Stimulated activated CD8-positive, alpha-beta memory T cell treated with anti-CD3 and anti-CD28 coated beads, Interleukin-15, amount 100 ng/mL, for 4 hours (primary cell): ENCODE measurements around the gene JPH4.
"Not testable (repeated sequence)": the region's sequence is repeated elsewhere in the genome, so short reads cannot be mapped to it uniquely, and the experiment has no call there.

ENCODE experiments used
- DNase-seq, 2 donors: peaks; one replicate each; pipeline ENCODE4 v3.0.0-alpha.2; 2020; ENCODE audit warnings: low read depth in 2 of 2

The JPH4 gene

DNA sequence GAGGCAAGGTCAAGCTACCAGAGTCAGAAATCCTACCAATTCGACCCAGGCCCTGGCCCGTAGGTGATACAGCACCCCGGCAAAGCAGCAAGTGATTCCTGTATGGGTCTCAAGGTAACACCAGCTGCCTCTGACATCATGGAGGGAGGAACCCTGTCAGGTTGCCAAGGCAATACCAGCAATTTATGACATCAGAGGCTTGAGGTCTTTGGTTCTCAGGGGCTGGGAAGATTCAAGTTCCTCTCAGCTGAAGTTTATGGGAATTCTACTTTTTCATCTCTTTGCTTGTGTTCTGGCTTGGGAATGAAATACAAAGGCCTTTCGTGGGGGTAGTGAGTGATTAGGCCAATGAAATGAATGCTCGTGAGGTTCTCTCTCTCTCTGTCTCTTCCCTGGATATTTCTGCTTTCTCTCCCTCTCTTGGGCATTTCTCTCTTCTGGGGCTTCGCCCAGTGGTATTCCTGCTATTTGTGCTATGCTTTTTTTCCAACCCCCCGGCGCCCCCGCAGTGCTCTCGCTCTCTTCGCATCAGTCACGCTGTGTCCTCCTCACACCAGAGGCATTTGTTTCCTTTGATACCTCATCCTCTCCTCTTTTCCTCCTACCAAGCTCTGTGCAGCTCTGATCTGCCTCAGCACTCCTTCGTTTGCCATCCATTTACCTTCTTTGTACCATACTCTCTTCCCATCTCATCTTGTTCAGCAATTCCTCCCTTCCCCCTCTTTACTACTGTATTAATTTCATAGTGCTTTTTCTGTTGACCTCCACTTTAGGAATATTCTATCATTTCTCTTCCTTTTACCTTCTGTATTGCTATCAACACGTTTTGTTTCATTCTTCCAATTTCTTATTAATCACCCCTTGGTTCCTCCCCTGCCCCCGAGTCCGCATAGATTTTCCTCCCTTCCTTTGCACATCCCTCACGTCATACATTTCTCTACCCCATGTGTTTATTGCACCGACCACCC lies 30.0 kb downstream of the JPH4 start:
- no peak for DNase-seq

DNA sequence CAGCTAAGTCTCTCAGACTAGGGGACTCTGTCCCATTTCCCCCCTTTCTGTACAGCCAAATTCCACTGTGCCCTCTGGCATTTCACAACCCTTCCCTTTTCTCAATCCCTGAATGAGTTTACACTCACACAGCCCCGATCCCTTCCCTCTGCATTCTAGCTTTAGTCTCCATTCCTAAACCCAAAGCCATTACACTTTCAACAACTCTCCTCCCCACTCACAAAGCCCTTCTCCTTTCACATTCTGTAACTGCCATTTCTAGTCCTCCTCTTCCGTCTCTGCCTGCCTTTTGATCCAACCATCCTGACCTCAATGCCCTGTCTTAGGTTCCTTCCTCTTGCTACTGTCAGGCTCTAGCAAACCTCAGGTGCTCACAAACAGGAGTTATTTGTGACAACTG lies 30.7 kb downstream of the JPH4 start:
- DNase-seq = no peak

DNA sequence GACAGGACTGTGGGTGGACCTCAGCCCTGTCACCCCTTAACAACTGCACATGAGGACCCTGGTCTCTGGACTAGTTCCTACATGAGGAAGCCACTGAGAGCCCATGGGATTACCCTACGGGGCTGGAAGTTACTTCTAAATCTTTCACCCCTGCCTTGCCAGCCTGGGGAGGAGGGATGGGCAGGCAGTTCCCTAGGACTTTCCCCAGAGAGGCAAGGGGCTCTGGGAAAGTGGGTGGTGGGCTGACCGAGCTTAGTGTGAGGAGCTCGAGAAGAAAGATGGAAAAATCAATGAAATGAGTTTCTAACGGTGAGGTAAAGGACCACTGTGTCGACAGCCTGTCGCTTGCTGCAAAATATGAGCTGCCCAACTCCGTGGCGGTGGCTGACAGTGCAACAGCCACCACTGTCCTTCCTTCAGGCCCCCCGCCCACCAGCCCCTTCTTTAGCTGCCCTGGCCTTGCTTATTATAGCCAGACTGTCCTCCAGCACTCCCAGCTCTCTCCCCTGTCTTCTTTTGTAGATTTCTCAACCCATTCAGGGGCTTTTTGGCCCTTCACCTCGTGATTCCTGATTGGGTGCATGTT lies 32.0 kb downstream of the JPH4 start:
- DNase-seq = no peak

- DNase-seq = no peak
Measured at GRCh38 chr14:23545740-23546365, 32.7 kb downstream of the JPH4 start.

- DNase-seq = no peak
Measured at GRCh38 chr14:23544511-23545447, 33.8 kb downstream of the JPH4 start.

DNA sequence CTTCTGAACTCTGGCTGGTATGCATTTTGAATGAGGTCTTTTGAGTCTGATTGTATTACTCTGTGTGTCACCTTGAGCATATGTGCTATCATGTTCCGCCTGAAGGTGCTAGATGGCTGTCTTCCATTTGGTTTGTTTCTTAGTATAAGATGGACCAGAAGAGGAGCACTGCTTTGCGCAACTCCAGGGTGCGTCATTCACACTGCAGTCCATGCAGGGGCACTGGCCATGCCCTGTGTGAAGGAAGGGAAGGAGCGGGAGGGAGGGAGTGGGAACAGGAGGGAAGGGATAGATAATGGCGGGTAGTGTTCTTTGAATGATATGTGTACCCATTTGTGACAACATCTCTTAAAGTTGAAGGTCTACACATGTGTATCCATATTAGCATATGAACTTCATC lies 35.2 kb downstream of the JPH4 start:
- no peak for DNase-seq

DNA sequence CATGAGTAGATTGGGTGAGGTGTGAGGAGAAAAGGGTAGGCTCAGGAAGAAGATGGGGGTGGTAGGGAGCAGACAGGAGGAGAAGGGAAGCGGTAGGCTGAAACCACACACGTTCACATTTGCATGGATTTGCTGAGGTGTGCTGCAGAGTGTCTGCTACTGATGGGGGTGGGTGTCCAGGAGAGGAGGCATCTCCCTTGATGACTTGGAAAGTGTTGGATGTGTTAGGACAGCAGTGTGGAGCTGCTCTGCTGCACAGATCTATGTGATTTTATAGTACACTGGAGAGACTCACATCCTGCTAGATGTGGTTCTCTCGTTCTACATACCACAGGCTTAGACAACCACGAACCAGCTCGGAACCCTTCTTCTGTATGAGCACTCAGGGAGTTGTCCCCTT lies 36.3 kb downstream of the JPH4 start:
- no peak for DNase-seq

- DNase-seq = no peak
Measured at GRCh38 chr14:23540141-23540469, 38.5 kb downstream of the JPH4 start.

- no peak for DNase-seq
Measured at GRCh38 chr14:23539248-23540140, 39.1 kb downstream of the JPH4 start.

DNA sequence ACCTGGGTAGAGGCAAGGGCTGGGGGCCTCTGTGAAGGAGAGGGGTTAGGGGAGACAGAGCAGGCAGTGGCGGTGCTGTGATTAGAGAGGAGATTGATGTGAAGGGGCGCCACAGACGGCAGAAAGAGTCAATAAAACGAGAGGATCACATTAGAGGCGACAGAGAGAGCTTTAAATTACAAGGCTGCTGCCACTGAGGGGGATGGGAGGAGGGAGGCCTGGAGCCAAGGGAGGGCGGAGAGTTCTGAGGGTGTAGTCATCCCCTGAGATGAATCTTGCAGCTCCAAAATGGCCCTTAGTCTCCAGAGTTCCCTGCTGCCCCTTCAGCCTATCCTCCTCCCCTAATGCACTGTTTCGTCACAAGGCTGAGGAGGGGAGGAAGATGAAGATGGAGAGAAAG lies 39.8 kb downstream of the JPH4 start:
- DNase-seq = no peak

GRCh38 chr14:23538050-23538718 lies 40.4 kb downstream of the JPH4 start:
- no peak for DNase-seq

DNA sequence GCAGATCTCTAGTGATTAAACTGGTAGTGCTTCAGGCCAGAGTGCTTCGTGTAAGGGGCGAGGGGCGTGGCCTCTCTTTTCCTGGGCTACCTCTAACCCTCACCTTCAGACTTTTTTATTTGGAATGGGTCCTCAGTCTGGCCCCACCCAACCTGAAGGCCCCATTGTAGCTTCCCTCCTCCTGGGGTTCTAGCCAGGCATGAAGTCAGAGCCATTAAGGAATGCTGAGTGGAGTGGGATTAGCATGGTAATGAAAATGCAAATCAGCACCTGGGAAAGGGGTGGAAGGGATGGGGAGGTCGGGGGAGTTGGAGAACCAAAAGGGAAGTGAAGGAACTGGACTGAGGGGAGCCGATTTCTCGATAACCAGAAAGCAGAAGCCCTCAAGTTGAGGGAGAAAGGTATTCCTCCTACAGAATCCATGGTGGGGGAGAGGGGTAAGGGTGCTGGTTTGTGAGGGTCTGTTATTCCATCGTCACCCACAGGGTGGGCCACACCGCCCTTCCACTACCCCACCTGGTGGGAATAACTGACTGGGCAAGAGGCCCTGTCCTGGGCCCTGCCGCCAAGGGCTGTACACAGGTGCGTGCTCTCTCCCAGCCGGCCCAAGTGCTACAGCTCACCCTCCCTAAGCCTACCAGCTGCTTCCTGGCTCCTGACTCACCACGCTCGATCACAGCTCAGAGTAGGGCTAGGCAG lies 41.1 kb downstream of the JPH4 start:
- no peak for DNase-seq

DNA sequence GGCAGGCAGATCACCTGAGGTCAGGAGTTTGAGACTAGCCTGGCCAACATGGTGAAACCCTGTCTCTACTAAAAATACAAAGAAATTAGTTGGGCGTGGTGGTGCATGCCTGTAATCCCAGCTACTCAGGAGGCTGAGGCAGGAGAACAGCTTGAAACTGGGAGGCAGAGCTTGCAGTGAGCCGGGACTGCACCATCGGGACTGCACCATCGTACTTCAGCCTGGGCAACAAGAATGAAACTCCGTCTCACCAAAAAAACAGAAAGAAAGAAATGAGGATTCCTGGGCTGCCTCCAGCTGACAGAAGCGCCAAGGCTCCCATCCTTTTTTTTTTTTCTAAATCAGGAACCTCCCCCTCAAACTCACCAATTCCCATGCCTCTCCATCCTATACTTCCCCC lies 41.7 kb downstream of the JPH4 start:
- DNase-seq = not testable (repeated sequence)

GRCh38 chr14:23536494-23536893 lies 42.1 kb downstream of the JPH4 start:
- DNase-seq = no peak

GRCh38 chr14:23535943-23536342 lies 42.6 kb downstream of the JPH4 start:
- no peak for DNase-seq

- no peak for DNase-seq
Measured at GRCh38 chr14:23533652-23534435, 44.7 kb downstream of the JPH4 start.

DNA sequence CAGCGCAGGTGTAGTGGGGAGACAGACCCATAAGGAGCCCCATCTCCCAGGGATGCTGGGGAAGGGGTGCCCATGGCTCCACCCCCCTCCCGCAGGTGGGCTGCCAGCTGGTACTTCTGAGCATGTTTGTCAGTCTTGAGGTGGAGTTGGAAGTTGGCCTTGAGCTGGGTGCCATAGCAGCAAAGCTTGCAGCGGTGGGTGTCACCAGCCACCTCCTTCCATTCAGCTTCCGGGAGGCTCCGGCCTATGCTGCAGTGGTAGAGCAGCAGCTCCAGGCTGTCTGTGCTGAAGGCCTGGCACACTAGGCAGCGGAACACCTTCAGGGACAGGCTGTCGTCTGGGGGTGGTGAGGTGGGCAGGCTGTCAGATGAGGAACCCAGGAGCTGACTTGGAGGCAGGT lies 45.9 kb downstream of the JPH4 start:
- DNase-seq = no peak

GRCh38 chr14:23531391-23531790 lies 47.2 kb downstream of the JPH4 start:
- DNase-seq = no peak
